ENCODE results near the gene BHLHA9.

BHLHA9 gene

DNA sequence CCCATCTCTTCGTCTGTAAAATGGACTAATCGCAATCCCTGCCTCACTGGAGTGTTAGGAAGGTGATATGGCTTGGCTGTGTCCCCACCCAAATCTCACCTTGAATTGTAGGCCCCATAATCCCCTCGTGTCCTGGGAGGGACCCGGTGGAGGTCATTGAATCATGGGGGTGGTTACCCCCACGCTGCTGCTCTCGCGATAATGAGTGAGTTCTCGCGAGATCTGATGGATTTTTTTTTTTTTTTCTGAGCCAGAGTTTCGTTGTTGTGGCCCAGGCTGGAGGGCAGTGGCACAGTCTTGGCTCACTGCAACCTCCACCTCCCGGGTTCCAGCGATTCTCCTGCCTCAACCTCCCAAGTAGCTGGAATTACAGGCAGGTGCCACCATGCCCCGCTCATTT, 20.4 kb downstream of the BHLHA9 start:
- TF ChIP-seq POLR2AphosphoS5 (IDR thresholded peaks at IDR 0.05; ENCODE audit: low read depth, low read length) (no peak), SIN3A (IDR thresholded peaks at IDR 0.05; ENCODE audit: borderline replicate concordance, insufficient read depth, low read length) (no peak)

DNA sequence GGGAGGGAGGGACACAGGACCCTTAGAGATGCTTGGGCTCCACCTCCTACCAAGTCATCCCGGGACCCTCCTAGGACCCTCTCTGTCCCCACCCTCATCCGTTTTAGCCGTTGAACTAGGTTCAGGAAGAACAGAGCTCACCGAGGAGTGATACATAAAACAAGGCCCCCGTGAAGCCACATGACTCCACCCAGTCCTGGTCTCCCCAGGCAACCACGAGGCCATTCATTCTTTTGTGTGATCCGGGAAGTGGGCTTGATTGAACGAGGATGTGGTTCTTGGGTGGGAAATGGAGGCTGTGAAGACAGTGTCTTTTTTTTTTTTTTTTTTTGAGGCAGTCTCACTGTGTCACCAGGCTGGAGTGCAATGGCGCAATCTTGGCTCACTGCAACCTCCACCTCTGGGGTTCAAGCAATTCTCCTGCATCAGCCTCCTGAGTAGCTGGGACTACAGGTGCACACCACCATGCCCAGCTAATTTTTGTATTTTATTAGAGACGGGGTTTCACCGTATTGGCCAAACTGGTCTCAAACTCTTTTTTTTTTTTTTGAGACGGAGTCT, 24.0 kb downstream of the BHLHA9 start:
- no peak for TF ChIP-seq POLR2AphosphoS5 (IDR thresholded peaks at IDR 0.05; ENCODE audit: low read depth, low read length)
- TF ChIP-seq, protein P1, sequence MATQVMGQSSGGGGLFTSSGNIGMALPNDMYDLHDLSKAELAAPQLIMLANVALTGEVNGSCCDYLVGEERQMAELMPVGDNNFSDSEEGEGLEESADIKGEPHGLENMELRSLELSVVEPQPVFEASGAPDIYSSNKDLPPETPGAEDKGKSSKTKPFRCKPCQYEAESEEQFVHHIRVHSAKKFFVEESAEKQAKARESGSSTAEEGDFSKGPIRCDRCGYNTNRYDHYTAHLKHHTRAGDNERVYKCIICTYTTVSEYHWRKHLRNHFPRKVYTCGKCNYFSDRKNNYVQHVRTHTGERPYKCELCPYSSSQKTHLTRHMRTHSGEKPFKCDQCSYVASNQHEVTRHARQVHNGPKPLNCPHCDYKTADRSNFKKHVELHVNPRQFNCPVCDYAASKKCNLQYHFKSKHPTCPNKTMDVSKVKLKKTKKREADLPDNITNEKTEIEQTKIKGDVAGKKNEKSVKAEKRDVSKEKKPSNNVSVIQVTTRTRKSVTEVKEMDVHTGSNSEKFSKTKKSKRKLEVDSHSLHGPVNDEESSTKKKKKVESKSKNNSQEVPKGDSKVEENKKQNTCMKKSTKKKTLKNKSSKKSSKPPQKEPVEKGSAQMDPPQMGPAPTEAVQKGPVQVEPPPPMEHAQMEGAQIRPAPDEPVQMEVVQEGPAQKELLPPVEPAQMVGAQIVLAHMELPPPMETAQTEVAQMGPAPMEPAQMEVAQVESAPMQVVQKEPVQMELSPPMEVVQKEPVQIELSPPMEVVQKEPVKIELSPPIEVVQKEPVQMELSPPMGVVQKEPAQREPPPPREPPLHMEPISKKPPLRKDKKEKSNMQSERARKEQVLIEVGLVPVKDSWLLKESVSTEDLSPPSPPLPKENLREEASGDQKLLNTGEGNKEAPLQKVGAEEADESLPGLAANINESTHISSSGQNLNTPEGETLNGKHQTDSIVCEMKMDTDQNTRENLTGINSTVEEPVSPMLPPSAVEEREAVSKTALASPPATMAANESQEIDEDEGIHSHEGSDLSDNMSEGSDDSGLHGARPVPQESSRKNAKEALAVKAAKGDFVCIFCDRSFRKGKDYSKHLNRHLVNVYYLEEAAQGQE (IDR thresholded peaks at IDR 0.05; ENCODE audit: insufficient read depth in 1 of 2, low read depth in 2 of 2, low read length in 2 of 2): no peak
- TF ChIP-seq SIN3A (IDR thresholded peaks at IDR 0.05; ENCODE audit: borderline replicate concordance, insufficient read depth, low read length): no peak
- no peak for TF ChIP-seq FOXP2 (optimal IDR thresholded peaks at IDR 0.05; ENCODE audit: borderline replicate concordance, extremely low read depth, extremely low read length, insufficient read depth)
- no peak for TF ChIP-seq TAF1 (IDR thresholded peaks at IDR 0.05; ENCODE audit: borderline replicate concordance, insufficient read depth, low read length)

DNA sequence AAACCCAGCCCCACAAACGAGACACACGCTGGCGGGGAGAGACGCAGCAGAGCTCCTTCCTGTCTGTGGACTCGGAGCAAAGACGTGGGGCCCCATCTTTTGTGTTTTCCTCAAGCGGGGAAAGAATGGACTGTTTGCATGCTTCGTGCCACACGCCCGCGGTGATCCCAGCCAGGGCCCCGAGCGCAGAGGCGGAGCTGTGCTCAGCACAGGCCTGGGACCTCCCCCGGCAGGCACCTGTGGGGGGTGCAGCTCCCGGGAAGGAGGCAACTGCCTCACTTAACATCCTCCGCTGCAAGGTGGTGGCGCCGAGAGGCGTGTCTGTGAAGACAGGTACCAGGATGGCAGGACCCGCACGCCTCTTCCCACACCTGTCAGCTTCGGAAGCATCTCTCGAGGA, 28.4 kb downstream of the BHLHA9 start:
- TF ChIP-seq, protein P1 (IDR thresholded peaks at IDR 0.05; ENCODE audit: insufficient read depth in 1 of 2, low read depth in 2 of 2, low read length in 2 of 2): no peak

DNA sequence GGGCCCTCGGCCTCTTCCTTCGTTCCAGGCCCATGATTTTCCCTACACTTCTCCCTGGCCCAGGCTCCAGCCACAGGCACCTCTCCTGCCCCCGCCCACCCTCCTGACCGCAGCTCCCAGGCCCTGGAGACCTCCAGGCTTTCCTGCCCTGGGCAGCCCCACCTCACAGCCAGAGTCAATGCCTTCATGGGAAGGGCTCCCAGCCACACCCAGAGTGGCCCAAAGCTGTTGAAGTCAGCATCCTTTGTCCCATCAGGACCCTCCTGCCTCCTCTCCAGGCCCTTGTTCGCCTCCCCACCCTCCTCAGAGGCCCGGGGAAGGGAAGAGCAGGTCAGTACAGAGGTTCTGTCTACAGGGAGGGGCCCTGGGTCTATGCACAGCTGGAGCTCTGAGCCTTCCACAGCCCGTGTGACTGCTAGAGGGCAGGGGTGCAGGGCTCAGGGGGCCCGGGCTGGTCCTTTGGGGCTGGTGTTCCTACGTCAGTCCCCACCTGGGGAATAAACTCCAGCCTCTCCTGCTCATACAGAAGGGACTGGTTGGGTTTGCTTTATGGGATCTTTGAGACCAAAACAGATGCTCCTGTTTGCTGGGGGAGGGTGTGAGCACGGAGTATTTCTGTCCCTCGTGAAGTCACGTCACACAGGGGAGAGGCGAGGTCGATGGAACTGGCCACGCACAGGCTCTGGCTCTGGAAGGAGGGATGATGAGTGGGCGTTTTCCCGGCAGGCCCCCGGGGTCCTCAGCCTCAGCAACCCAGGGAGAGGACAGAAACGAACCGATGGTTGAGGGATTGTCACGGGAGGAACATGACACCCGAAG, 29.5 kb downstream of the BHLHA9 start:
- TF ChIP-seq TAF1 (IDR thresholded peaks at IDR 0.05; ENCODE audit: borderline replicate concordance, insufficient read depth, low read length) (no peak), POLR2AphosphoS5 (IDR thresholded peaks at IDR 0.05; ENCODE audit: low read depth, low read length) (no peak), SIN3A (IDR thresholded peaks at IDR 0.05; ENCODE audit: borderline replicate concordance, insufficient read depth, low read length) (no peak), FOXP2 (optimal IDR thresholded peaks at IDR 0.05; ENCODE audit: borderline replicate concordance, extremely low read depth, extremely low read length, insufficient read depth) (no peak)
- TF ChIP-seq, protein P1 (IDR thresholded peaks at IDR 0.05; ENCODE audit: insufficient read depth in 1 of 2, low read depth in 2 of 2, low read length in 2 of 2): no peak

DNA sequence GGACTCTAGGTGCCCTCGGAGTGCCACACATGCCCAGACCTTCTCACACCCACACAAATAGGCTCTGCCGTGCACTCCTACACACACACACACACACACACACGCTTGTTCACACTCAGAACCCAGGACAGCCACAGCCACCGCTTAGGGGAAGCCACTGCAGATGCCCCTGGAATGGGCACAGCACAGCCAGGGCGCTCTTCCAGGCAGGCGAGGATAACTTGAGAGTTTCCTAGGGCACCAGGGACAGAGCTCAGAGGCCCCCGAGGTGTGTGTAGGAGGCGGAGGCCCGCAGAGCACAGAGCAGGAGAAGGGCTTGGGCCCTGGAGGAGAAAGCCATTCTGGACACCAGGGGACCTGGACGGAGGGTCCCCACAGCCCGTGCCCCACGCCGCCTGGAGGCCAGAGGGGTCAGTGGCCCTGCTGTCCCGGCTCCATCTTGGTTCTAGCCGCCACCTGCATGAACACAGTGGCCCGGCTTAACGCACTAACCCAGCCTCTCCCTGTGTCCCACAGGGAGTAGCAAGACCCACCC, 30.2 kb downstream of the BHLHA9 start:
- no peak for TF ChIP-seq TAF1 (IDR thresholded peaks at IDR 0.05; ENCODE audit: borderline replicate concordance, insufficient read depth, low read length)
- no peak for TF ChIP-seq POLR2AphosphoS5 (IDR thresholded peaks at IDR 0.05; ENCODE audit: low read depth, low read length)
- no peak for TF ChIP-seq FOXP2 (optimal IDR thresholded peaks at IDR 0.05; ENCODE audit: borderline replicate concordance, extremely low read depth, extremely low read length, insufficient read depth)
- TF ChIP-seq SIN3A (IDR thresholded peaks at IDR 0.05; ENCODE audit: borderline replicate concordance, insufficient read depth, low read length): no peak
- TF ChIP-seq, protein P1 (IDR thresholded peaks at IDR 0.05; ENCODE audit: insufficient read depth in 1 of 2, low read depth in 2 of 2, low read length in 2 of 2): no peak
